NCI-H510A (cell line): Measurements from ENCODE around the gene CHCHD10.

Source experiments
- DNase-seq: peaks from one replicate; lab custom pipeline; 2025; lab: John Stamatoyannopoulos, UW

The CHCHD10 gene

DNA sequence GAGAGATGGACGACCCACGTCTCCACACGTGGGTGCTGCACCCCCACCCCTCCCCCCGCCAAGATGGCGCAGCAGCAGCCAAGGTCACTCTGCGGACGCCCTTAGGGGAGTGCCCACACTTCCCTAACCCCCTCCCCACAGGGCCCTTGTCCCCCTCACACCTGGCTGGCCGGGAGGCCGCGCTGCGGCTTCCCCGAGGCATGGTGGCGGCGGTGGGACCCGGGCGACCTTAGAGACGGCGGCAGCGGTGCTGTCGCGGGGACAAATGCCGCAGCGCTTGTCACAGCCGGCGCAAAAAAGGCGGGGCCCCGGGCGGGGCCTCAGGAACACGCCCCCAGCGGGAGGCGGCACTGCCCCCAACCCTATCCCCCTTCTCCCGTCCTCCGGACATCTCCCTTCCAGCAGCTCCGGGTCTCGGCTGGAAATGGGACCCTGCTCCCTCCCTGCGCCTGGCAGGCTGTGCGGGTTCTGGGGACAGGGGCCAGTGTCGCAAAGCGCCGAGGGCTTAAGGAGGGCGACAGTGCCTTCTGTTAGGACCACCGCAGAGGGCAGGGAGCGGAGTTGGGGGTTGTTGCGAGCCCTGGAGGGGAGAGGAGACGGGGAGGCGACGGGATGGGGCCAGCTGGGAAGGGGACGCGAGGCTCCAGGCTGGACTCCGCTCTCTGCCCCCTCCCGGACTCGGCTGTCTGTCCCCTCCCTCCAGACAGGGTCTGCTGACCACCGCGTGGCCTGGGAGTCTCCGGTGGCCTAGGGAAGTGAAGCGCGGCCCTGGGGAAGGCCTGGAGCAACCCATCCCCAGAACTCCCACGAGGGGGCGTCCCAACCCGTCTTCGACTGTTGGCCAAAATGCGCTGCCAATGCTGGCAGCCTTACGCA, at the start of gene CHCHD10:
Gene CHCHD10, minus strand, starts transcription at position 300 of the 876 bp plus-strand sequence. Its CDS starts 98 bp downstream, at position 202.
- peak; percentile 59 for DNase-seq

DNA sequence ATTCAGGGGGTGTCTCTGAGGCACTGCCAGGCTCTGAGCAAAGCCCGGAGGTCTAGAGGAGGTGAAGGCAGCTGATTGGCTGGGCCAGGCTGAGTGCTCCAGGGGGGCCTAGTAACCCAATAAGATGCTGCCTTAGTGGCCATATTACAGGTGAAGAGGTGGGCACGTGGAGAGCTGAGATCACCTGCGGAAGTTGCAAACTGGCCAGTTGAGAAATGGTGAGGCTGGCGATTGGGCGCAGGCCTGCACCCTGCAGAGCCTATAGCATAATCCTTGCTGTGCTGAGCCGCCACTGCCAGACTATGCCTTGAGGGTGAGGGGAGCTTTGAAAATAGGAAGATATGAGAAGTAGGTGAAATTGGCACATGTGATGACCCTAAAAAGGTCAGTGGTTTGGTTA, 49.4 kb upstream of the CHCHD10 start:
- no peak for DNase-seq

DNA sequence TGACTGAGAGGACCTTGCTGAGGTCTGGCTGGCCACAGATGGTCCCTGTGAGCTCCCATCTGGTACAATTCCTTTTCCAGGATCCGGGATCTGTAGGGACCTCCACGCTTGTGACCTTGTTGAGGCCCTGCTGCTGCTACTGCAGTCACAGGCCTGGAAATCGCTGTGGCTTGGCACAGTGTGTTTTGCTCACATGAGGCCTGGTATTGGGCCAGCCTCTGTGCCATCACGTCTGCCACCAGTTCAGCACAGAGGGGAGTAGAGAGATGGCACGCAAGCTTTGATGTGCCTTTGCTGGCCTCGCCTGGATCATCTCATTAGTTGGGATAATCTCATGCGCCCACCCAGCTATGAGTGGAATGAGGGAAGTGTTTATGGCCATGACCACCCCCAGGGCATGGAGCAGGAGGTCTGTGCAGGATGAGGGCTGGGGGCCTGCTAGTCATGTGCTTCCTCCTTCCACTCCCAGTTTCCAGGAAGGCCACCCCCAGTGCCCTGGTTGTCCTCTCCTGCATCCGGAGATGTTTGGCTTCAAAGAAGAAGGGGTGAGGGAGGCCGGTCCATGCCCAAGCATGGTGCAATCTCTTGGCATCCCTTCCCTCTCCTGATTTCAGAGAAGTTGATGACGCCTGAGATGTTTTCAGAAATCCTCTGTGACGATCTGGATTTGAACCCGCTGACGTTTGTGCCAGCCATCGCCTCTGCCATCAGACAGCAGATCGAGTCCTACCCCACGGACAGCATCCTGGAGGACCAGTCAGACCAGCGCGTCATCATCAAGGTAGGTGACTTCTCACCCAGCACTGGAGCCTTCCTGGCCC, 48.6 kb upstream of the CHCHD10 start:
- no peak for DNase-seq

DNA sequence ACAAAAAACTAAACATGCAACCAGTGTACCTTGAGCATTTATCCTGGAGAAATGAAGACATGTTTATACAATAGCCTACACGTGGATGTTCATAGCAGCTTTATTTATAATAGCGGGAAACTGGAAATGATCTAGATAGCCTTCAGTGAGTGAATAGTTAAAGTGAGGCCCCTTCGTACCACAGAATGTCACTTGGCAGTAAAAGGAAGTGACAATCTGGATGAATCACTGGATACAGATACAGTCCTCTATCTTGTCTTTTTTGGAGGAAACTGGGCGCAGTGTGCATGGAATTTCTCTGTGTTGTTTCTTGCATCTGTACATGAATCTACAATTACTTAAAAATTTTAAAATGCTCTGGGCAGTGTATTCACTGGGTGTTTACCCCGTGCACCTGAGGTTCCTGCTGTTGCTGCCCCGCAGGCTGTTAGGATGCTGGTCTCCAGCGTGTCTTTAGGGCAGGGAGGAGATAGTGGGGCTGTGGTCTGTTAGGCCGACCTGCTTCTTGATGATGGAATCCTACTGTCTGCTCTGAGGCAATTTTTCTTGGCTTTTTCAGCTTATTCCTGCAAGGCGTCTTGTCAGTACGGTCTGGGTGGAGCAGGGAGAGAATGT, 47.9 kb upstream of the CHCHD10 start:
- DNase-seq = no peak

DNA sequence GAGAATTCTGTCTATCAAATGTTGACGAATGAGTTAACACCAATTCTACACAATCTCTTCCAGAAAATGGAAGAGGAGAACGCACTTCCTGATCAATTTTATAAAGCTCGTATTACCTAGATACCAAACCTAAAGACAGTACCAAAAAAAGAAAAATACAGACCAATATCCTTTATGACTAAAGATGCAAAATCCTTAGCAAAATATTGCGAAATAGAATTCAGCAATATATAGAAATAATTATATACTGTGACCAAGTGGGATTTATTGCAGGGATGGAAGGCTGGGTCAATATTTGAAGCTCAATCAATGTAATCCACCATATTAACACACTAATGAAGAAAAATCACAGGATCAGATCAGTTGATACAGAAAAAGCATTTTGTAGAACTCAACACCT, 44.6 kb upstream of the CHCHD10 start:
- DNase-seq = no peak

DNA sequence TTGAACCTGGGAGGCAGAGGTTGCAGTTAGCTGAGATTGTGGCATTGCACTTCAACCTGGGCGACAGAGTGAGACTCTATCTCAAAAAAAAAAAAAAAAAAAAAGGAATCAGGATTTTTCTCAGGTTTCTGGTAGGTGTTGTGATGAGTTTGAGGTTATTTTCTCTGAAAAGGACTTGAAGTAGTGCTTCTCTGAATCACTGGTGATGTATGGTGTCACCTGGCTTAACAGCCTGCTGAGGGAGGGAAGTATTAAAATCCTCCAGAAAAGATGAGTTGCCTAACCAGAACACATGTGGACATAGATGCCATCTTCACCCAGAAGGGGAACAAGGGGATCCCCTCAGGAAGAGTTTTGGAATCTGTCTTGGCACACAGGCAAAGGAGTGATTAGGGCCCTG, 39.1 kb upstream of the CHCHD10 start:
- DNase-seq = no peak

DNA sequence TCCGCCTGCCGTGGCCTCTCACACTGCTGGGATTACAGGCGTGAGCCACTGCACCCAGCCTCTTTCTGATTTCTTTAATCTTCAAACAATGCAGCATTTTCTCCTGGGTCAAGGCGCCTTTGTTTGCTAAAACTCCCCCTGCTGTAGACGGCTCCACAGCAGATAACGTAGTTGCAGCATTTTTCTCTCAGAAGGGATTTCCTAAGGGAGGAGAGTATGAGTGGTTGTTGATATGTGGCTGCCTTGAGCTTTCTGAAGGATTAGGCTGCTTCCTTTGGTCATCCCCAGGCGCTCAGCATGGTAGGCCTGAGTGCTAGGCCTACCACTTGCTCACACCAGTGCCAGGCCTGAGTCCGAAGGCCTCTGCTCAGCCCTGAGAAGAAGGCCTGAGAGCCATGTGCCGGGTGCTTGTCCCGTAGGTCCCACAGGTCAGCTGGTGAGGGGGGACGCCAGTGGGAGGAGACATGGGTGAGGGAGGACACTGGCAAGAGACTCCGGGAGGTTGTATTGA, 37.1 kb upstream of the CHCHD10 start:
- no peak for DNase-seq

DNA sequence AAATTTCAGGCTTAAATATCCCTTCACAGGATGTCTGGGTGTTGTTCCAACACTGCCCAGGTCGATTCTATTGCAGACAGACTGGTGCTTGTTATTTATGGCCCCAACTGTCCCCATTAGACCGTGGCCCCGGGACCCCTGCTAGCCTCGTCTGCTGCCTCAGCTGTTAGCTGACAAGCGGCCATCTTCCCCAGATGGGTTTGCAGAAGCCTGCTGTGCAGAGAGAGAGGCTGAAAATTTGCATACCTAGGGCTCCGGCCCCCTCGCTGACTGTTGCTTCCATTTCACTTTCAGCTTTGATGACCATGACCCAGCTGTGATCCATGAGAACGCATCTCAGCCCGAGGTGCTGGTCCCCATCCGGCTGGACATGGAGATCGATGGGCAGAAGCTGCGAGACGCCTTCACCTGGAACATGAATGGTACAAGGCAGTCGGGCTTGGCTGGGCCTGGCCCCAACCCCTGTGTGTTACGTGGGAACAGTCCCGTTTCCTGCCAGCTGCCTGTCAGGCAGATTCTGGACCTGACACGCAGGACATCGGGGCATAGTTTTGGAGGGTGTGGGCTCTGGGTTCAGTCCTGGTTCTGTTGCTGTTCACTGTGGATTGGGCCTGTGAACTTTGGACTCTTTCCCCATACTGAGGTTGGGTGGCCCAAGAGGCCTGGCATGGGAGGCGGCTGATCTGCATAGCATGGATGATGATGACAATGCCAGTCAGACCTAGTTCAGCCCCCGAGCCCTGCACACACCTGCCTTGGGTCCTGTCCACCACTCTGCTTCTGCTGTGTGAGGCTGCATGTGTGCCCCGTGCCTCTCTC, 35.4 kb upstream of the CHCHD10 start:
- DNase-seq = no peak

DNA sequence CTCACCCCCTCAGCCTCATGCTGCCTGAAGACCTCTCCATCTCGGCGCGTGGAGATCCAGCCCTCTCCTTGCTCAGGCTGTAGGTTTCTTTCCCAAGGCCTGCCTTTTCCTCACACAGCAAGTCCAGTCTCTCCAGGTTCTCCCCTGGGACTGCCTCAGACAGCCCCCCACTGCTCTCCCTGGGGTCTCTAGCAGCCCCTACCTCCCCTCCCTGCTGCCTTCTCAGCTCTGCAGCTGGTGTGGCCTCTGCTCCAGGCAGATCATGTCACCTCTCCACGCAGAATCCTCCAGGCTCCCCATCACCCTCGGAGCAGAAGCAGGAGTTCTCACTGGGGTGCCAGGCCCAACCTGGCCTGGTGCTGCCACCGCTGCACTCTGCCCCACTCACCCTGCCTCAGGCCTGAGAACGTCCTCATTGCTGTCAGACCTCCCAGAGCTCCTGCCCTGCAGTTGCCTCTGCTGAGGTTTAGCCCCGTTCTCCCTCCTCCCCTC, 34.2 kb upstream of the CHCHD10 start:
- DNase-seq = no peak

DNA sequence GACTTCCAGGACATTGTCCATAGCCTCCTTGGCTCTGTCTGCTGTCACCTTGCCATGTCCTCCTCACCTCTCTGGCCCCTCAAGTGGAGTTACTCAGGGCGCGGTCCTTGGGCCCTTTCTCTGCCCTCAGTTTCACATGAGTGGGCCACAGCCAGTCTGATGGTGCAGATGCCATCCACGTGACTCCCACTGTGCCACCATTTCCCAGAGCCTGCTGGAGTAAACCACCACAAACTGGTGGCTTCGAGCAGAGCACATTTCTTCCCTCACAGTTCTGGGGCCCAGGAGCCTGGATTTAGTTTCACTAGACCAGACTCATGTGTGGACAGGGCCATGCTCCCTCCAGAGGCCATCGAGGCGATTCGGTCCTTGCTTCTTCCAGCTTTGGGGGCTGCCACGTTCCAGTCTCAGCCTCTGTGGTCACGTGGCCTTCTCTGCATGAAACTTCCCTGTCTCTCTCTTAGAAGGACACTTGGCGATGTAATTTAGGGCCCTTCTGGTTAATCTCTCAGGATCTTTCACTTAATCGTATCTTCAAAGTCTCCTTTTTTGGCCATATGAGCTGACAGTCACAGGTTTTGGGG, 33.6 kb upstream of the CHCHD10 start:
- no peak for DNase-seq

DNA sequence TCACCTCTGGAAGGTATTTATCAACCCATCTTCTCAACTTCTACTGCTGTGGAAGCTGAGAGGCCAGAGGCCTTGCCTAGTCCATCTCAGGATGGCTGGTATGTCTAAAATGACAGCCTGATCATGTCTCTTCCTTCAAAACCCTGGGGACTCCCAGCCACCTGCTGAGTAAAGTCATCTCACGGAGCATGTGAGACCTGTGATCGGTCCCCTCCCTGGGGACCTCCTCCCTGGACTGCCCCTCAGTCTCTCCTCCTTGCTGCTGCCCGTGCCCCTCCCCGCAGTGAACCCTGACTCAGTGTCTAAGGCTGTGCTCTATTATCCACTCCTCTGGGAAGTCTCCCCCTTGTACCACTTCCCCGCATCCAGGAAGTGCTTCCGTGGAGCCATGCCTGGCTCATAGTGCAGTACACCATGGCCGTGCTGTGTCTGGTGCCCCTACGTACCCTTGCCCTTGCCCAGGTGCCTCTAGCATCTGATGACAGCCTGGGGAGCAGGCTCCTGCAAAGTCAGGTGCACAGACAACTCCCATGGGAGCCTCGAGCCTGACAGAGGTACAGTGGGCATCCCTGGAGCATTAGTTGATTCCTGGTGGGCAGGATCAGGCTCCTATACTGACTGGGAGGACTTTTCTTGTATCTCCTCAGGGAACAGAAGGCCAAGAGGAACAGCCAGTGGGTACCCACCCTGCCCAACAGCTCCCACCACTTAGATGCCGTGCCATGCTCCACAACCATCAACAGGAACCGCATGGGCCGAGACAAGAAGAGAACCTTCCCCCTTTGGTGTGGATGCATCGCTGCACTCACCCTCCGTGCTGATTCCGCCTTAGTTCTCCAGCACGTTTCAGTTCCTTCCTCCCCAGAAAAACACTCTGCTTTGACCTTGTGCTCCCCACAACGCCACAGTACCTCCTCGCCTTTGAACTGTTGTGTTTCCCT, 32.8 kb upstream of the CHCHD10 start:
- no peak for DNase-seq

DNA sequence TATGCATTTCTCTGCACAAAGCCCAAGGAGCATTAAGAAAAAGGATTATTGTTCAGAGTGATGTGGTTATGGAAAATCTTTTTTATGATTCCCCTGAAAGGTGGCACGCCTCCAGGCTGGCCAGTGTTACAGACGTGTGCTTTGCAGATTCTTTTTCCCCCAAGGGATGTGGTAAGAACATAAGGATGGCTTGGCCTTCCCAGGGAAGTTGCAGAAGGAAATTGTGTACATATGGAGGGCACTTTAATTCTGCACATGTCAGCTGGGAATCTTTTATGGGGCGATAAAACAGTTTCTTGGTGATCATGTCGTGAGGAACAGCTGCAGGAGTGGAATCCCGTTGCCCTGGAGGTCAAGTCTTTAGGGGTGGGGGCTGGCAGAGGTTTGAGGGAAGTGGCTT, 28.7 kb upstream of the CHCHD10 start:
- no peak for DNase-seq

DNA sequence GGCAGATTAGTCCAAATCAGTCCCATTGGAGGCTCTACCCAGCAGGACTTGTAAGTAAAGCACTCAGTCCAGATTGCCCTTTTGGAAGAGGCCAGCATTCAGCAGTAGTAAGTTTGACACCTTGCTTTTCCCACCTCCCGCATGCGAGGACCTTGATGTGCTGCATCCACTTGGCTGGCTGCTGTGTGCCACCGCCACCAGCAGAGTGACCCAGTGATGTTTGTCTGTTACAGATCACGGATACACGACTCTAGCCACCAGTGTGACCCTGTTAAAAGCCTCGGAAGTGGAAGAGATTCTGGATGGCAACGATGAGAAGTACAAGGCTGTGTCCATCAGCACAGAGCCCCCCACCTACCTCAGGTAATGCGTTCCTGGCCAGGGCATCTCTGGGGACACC, 25.6 kb upstream of the CHCHD10 start:
- no peak for DNase-seq

DNA sequence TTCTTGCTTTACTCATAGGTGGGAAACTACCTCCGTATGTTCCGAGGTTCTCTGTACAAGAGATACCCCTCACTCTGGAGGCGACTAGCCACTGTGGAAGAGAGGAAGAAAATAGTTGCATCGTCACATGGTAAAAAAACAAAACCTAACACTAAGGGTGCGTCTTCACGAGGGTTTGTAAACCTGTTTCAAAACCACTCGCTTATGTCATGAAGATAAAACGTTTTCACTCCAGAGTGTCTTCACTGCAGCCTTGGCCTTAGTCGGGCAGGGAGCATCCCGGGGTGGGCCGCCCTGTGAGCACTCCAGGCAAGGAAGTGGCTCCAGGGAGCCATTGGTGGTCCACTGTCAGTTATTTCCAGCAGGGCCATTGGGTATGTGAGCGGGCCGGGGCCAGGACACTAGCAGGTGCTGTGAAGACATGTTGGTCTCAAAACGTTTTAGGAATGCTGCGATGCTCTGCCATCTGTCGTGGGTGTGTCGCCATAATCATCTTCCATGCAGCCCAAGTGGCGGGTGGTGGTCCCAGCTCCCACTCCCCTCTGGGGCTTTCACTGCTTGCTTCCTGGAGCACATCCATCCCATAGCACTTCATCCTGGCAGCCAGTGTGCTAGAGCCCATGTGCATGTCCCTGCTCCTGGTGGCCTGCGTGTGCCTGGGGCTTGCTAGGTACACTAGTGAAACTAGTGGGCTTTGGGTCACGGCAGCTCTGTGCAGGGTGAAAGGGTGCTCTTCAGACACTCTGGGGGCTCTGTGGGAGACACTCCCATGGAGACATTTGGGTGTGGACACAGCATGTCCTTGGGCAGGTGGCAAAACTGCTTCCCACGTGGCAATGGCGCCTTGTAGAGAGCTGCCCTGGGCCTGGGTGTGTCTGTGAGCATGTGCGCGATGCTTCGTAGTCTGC, 24.2 kb upstream of the CHCHD10 start:
- no peak for DNase-seq

DNA sequence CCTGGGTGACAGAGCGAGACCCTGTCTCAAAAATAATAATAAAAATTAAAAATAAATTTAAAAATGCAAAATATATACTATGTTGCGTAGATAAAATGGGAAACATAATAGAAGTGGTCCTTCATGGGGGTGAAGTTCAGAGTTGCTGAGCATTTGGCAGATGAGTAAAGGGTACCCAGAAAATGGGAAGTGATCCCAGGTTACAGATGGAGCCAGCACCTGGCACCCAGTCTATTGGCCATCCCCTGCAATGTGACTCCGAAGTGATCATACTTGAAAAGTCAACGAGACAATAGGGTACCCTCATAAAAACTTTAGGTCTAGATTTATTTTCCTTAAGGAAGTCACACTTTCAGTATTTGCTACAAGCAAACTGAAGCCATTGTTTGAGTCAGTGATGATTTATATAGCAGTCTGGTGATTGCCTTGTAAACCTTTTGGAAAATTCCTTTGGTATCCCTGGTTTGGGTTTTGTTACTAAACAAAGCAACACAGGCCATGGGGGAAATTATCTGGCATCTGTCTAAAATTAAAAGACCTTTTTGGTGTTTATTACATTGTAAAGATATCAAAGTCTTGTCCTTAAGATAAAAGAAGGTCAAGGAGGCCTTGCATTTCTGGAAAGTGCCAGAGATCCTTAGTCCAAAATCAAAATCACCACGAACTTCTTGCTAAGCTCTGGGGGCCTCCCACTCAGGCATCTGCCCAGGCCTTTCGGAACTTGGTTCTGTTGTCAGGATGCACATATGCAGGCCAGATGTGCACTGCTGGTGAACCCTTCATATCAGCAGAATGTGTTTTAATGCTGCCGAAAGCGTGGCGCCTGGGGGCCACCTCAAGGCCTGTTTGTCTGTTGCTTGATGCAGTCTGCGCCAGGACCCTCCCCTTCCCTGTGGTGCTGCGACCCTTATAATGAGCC, 23.3 kb upstream of the CHCHD10 start:
- DNase-seq = no peak

DNA sequence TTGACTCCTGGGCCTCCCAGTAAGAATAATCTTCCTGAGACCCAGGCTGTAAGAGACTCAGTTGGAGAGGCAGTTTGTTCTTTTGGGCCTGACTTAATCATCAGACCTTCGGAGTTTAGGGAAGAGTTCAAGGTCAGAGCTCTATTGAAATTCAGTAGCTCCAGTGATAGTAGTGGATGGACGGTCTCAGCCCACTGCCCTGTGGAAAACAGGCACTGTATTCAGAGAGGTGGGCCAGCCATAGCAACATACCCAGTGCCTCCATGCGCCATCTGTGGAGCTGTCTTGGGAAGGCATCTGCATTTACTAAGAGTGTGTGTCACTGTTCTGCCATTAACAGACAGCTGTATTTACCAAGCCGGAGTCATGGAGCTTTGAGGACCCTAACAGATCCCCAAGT, 21.9 kb upstream of the CHCHD10 start:
- no peak for DNase-seq

DNA sequence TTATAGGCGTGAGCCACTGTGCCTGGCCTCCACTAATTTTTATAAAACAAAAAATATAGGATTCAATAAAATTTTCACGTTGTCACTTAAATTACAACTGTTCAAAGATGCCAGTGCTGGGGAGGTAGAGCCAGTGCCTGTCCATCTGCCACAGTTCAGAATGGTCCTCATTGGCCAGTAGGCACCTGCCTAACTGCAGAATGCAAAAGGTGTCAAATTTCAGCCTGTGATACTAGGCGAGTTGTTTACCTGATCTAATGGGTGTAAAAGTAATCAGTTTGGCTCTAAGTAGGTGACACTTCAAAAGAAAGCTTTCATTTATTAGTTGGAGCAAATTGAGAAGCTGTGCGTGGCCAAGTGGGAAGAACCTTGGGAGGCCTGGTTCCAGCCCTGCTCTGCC, 21.3 kb upstream of the CHCHD10 start:
- DNase-seq = no peak

DNA sequence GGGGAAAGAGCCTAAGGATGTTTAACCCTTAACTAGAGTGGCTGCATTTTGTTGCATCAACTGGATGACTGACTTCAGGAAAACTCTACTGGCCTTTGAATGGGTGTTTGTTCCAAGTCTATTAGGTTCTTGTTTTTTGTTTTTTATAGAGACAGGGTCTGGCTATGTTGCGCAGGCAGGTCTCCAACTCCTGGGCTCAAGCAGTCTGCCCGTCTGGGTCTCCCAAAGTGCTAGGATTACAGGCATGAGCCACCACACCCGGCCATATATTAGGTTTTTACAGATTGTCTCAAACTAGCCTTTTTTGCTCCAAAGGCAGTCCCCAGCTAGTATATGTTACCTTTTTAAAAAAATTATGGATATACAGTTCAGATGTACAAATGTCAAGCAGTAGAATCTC, 20.1 kb upstream of the CHCHD10 start:
- DNase-seq = no peak
